ENCODE data around the gene WDR45B.
A peak's percentile ranks its signal among the peaks of the same experiment; 100 is the strongest.
"Not testable (repeated sequence)": the region's sequence is repeated elsewhere in the genome, so short reads cannot be mapped to it uniquely, and the experiment has no call there.

The WDR45B gene

GRCh38 chr17:82599674-82600661 is 48.3 kb downstream of the WDR45B start:
- DNase-seq (ENCODE audit: low spot score): no peak

DNA sequence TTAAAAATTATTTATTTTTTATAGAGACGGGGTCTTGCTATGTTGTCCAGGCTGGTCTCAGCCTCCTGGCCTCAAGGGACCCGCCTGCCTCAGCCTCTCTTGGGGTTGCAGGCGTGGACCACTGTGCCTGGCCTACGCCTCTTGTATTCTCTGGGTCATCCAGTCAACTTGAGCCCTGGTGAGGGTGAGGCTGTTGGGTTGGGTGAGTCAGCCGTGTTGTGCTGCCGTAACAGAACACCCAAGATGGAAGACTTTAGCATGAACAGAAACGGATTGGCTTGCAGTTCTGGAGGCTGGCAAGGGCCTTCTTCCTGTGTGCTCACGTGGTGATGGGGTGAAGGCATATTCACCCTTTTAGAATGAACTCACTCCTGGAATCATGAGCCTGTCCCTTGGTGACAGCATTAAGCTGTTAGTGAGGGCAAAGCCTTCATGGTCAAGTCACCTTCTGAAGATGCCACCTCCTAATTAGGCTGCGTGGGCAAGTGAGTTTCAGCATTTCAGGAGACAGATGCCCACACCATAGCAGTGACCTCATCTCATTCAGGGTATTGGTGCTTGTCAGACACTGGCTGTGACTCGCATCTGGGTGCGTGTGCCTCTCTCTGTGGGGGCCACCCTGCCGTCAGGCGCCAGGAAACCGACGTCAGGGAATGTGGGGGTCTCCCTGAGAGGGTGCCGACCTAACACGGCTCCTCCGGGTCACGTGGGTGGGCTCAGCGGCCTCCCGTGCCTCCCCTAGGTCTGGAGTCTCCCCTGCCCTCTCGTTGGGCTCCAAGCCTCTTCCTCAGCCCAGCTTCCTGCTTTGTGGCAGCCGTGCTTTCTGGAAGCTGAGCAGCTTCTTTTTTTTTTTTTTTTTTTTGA is 49.8 kb downstream of the WDR45B start:
- no peak for DNase-seq (ENCODE audit: low spot score)

GRCh38 chr17:82596837-82597672 is 51.2 kb downstream of the WDR45B start:
- no peak for DNase-seq (ENCODE audit: low spot score)

GRCh38 chr17:82596296-82596695 is 51.9 kb downstream of the WDR45B start:
- no peak for DNase-seq (ENCODE audit: low spot score)

DNA sequence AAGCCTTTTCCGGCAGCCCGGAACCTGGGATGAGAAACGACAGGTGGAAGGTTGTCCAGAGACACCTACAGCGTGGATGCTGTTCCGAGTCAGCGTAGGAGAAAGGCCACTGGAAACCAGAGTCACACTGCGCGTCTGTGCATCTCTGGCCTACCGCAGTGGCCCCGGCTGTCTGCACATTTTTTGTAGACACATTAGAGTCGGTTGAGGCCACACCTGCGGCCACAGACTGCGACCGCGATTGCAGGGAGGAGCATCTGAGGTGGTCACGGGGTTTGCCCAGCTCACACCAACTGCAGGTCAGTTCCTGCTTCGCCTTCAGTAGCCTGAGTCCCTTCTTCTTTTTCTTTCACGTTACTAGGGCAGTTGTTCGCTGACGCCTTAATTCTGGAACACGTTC is 52.4 kb downstream of the WDR45B start:
- DNase-seq (ENCODE audit: low spot score): no peak

DNA sequence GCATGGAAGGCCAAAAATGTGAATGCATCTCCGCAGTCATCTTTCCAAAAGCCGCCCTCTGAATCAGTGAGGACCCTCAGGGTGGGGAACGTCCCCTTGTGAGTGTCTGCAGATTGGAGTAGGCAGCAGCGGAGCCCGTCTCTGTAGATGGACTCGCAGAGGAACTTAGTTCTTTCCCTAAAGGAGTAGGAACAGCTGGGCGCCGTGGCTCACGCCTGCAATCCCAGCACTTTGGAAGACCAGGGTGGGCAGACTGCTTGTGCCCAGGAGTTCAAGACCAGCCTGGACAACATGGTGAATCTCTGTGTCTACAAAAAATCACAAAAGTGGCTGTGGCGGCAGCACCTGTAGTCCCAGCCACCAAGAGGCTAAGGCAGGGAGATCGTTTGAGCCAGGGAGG is 53.7 kb downstream of the WDR45B start:
- DNase-seq (ENCODE audit: low spot score): no peak

GRCh38 chr17:82593590-82594087 is 54.6 kb downstream of the WDR45B start:
- no peak for DNase-seq (ENCODE audit: low spot score)

- DNase-seq (ENCODE audit: low spot score): peak; percentile 66
These were observed 55.3 kb downstream of the WDR45B start for GRCh38 chr17:82592767-82593589.

DNA sequence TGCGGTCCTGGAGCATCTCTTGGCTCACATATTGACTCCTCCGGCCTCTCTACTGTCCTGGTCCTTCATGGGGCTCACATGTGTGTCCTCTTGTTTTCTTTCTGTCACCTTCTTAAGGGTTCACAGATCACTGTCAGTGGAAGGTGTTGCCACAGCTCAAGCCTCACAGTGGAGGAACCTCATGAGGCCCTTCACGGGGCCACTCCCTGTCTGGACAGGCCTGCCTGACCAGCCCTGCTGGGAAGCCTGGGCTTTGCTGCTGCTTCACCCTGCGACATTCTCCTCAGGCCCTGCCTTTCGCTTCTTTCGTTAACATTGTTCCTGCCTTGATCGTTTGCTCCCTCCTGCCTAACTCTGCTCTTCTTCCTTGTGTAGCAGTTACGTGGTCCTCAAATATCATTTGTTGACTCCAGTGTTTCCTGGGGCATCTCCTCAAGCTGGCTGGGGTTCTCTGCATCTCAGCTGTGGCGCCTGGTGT is 55.9 kb downstream of the WDR45B start:
- no peak for DNase-seq (ENCODE audit: low spot score)

DNA sequence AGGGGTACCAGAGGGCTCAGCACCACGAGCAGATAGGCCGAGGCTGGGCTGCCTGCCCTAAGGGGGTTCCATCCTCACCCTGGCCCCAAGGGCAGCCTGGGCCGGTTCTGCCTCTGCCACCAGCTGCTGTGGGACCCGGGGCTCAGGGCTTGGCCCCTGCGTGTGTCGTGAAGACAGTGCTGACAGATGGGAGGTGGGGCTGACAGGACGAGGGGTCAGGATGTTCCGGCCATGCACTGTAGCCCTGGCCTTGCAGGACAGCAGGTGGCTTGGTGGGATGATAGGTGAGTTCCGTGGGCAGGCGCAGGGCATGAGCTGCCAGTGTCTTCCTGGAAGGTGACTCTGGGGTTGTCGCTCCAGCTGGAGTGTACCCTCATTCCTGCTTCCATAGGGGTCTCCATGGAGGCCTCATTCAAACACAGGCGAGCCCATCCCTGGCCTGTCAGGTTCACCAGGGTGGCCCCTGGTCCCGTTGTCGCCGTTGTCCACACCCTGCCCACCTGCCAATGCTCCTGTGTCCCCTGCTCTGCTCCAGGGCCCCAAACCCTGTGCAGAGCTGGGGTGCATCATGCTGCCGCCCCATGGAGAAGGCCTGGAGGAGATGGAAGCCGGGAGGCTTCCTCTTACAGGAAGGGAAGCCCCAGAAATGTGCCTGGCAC is 57.2 kb downstream of the WDR45B start:
- DNase-seq (ENCODE audit: low spot score): no peak

DNA sequence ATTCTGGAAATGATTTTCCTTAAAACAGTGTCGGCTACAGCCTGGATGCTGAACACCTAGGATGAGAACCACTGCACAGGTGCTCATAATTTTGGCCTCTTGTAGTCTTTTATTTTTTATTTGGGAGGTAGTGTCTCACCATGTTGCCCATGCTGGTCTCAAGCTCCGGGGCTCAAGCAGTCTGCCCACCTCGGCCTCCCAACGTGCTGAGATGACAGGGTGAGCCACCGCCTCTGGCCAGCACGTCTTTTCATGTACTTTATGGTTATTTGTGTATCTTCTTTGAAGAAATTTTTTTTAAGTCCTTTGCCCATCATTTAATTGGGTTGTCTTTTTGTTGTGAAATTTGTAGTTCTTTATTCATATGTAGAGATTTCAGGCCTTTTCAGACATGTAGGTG is 58.0 kb downstream of the WDR45B start:
- DNase-seq (ENCODE audit: low spot score): no peak

GRCh38 chr17:82589851-82590180 is 58.4 kb downstream of the WDR45B start:
- DNase-seq (ENCODE audit: low spot score): no peak

GRCh38 chr17:82588266-82589175 is 59.7 kb downstream of the WDR45B start:
- DNase-seq (ENCODE audit: low spot score): no peak

GRCh38 chr17:82587234-82588086 is 60.8 kb downstream of the WDR45B start:
- no peak for DNase-seq (ENCODE audit: low spot score)

DNA sequence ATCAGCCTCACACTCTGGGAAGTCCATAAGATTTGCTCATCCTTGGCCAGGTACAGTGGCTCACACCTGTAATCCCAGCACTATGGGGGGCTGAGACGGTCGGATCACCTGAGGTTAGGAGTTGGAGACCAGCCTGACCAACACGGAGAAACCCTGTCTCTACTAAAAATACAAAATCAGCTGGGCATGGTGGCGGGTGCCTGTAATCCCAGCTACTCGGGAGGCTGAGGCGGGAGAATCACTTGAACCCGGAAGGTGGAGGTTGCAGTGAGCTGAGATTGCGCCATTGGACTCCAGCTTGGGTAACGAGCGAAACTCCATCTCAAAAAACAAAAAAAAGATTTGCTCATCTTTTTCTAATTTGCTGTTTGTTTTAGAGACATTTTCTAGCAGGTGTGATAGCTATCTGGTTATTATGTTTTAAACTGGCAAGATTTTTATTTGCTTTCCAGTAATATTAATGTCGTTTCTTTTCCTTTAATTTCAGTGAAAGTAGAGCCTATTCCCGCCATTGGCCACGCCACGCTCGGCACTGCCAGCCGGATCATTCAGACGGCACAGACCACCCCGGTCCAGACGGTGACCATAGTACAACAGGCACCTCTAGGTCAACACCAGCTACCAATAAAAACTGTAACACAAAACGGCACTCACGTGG is 61.5 kb downstream of the WDR45B start:
- DNase-seq (ENCODE audit: low spot score): no peak

DNA sequence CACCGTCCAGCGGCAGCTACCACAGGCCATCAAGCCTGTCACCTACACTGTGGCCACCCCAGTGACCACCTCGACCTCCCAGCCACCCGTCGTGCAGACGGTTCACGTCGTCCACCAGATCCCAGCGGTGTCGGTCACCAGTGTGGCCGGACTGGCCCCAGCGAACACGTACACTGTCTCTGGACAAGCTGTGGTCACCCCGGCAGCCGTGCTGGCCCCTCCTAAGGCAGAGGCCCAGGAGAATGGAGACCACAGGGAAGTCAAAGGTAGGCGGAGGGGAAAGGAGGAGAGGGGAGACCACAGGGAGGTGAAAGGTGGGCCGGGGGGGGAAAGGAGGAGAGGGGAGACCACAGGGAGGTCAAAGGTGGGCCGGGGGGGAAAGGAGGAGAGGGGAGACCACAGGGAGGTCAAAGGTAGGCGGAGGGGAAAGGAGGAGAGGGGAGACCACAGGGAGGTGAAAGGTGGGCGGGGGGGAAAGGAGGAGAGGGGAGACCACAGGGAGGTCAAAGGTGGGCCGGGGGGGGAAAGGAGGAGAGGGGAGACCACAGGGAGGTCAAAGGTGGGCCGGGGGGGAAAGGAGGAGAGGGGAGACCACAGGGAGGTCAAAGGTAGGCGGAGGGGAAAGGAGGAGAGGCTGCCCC is 62.2 kb downstream of the WDR45B start:
- not testable (repeated sequence) for DNase-seq (ENCODE audit: low spot score)

- DNase-seq (ENCODE audit: low spot score): no peak
These were observed 64.5 kb downstream of the WDR45B start for GRCh38 chr17:82583720-82584234.

All from hepatic stellate cell (primary cell).